GM12801 (cell line): ENCODE results near the gene EWSR1.

Source experiments
- CTCF ChIP-seq: IDR thresholded peaks from one replicate; pipeline ENCODE4 v1.5.1; 2011; ENCODE audit warnings: control low read depth; ENCODE audit not compliant: insufficient read length; ENCODE audit errors: extremely low read depth

EWSR1 gene

DNA sequence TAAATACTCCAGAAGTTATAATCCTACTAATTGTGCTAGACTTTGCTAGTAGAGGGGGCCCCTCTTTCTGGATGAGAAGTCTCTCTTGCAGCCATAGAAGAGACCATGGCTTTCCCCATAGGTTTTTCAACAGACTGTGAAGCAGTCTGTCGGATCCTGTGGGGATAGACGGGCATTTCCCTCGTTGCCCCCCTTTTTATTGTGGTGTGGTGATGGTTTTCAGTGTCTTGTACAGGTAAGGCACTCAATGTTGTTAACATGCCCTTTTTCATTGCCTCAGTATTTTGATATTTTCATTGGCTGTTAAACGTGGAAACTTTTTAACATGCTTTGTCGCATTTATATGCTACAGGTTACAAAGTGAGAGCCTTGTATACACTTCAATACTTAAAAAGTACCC, 22.0 kb downstream of the EWSR1 start:
- no peak for TF ChIP-seq CTCF

- no peak for TF ChIP-seq CTCF
Measured at GRCh38 chr22:29291215-29291614, 23.1 kb downstream of the EWSR1 start.

DNA sequence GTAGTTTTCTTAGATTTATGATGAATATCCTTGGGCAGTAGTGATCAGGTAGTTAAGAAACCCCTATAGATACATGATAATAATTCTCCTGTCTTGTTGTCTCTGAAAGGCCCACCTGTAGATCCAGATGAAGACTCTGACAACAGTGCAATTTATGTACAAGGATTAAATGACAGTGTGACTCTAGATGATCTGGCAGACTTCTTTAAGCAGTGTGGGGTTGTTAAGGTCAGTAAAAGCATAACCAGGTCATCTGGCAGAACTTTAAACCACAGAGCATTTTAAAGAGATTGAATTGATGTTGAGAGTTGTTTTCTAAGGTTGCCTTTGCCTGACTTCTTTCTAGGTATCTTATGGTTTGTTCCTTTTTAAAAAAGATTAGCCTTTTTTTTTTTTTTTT, 24.3 kb downstream of the EWSR1 start:
- TF ChIP-seq CTCF: no peak

DNA sequence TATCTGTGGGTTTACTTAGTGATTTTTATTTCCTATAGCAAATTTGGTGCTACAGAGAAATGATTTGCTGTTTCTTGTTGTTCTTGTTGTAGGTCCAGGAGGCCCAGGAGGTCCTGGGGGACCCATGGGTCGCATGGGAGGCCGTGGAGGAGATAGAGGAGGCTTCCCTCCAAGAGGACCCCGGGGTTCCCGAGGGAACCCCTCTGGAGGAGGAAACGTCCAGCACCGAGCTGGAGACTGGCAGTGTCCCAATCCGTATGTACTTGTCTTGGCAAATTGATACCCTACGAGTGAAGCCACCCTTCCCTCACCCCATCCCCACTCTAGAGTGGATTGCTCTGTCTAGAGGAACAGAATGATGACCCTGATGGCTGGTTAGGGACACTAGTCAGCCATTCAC, 30.6 kb downstream of the EWSR1 start:
- TF ChIP-seq CTCF: no peak

DNA sequence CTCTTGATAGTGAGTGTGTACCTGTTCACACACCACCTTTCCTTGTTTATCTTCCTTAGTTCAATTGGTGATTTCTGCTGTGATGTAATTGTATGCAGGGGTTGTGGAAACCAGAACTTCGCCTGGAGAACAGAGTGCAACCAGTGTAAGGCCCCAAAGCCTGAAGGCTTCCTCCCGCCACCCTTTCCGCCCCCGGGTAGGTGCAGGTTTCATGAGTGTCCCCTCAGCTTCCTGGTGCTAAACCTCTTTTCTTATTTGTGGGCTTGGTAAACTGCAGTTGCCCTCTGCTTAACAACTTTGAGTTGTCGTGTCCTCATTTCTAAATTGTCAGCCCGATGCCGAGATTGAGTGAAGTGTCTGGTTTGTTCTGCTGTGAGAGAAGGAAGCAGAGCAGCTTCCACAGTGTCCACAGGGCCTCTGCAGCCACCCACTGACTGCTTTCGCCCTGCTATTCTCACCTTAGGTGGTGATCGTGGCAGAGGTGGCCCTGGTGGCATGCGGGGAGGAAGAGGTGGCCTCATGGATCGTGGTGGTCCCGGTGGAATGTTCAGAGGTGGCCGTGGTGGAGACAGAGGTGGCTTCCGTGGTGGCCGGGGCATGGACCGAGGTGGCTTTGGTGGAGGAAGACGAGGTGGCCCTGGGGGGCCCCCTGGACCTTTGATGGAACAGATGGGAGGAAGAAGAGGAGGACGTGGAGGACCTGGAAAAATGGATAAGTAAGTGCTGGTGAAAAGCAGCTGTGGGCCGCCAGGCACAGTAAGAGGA, 31.2 kb downstream of the EWSR1 start:
- TF ChIP-seq CTCF: no peak

DNA sequence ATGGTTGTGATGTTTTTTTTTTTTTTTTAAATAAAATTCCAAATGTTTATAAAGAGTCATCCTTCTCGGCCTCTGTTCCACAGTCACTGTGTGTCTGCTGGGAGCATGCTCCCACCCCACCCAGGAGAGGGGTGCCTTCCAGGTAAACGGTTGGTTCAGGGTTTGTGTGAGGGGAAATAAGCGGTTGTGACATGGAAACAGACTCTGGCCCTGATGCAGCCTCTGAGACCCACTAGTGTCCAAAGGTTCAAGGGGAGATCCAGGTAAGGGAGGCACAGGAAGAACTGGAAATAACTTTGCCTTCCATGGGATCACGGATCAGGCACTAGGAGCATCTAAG, 32.4 kb downstream of the EWSR1 start:
- no peak for TF ChIP-seq CTCF

GRCh38 chr22:29300807-29301601, 32.9 kb downstream of the EWSR1 start:
- TF ChIP-seq CTCF: no peak
